SK-N-SH (cell line): ENCODE data around the gene CHDH. TPM values are rescaled to one million over a fixed set of nuclear protein-coding genes. Genes with fewer than 3 reads are reported as not detected.

Source experiments
- CTCF ChIA-PET: fragments of 300-600, 350-600 bp; formaldehyde crosslinking; extraction: SDS; loops from one replicate; lab custom pipeline; 2021; lab: Yijun Ruan, JAX
- POLR2A ChIA-PET: fragments of 350-600 bp; sonication (Branson Sonifier 250); formaldehyde crosslinking; extraction: SDS; loops from one replicate; lab custom pipeline; 2020; ENCODE audit warnings: antibody characterized with exemption, inconsistent platforms; lab: Yijun Ruan, JAX
- DNase-seq: peaks from one replicate; pipeline ENCODE4 v3.0.0; 2012
- H2AFZ ChIP-seq: fragments of 200-600 bp; sonication (generic); 2 replicates; pipeline ENCODE4 v1.8.1; 2016; ENCODE audit warnings: antibody characterized with exemption, mild to moderate bottlenecking, low read depth
- H3F3A ChIP-seq: fragments of 200-600 bp; sonication (generic); replicated peaks from 2 replicates; pipeline ENCODE3; 2016; ENCODE audit warnings: antibody characterized with exemption, mild to moderate bottlenecking; ENCODE audit not compliant: insufficient read depth
- H3K27ac ChIP-seq, 2 experiments: fragments of 200-500 bp in 1 of 2; fragments of 200-600 bp in 1 of 2; sonication (Bioruptor generic) in 1 of 2; sonication (generic), shearing (Covaris generic) in 1 of 2; 2 replicates each; pipeline versions ENCODE4 v1.5.1 to v1.6.1; 2014 to 2016; ENCODE audit warnings: low read depth in 2 of 2, inconsistent platforms in 1 of 2, low read length in 1 of 2, mild to moderate bottlenecking in 1 of 2, mixed read lengths in 1 of 2
- H3K27me3 ChIP-seq: fragments of 200-600 bp; sonication (generic), shearing (Covaris generic); 2 replicates; pipeline ENCODE4 v1.6.1; 2016; ENCODE audit warnings: mixed run types; ENCODE audit not compliant: insufficient read depth
- H3K36me3 ChIP-seq, 2 experiments: fragments of 200-500 bp in 1 of 2; fragments of 200-600 bp in 1 of 2; sonication (Bioruptor generic) in 1 of 2; sonication (generic) in 1 of 2; replicated peaks in 1 of 2; 2 replicates each; pipeline versions ENCODE3 to v1.5.1; 2014 to 2016; ENCODE audit warnings: low read length in 1 of 2, mild to moderate bottlenecking in 1 of 2; ENCODE audit not compliant: insufficient read depth in 2 of 2, control insufficient read depth in 1 of 2
- H3K4me1 ChIP-seq, 2 experiments: fragments of 200-500 bp in 1 of 2; fragments of 200-600 bp in 1 of 2; sonication (Bioruptor generic) in 1 of 2; sonication (generic), shearing (Covaris generic) in 1 of 2; 2 replicates each; pipeline versions ENCODE4 v1.5.1 to v1.6.1; 2014 to 2016; ENCODE audit warnings: low read depth in 1 of 2, low read length in 1 of 2, mixed run types in 1 of 2; ENCODE audit not compliant: insufficient read depth in 2 of 2, control insufficient read depth in 1 of 2
- H3K4me2 ChIP-seq: fragments of 200-600 bp; sonication (generic), shearing (Covaris generic); 2 replicates; pipeline ENCODE4 v1.6.1; 2017; ENCODE audit warnings: mixed run types
- H3K4me3 ChIP-seq, 2 experiments: fragments of 200-500 bp in 1 of 2; fragments of 200-600 bp in 1 of 2; sonication (Bioruptor generic) in 1 of 2; sonication (generic), shearing (Covaris generic) in 1 of 2; 2 replicates each; pipeline versions ENCODE4 v1.5.1 to v1.8.1; 2014 to 2016; ENCODE audit warnings: low read depth in 2 of 2, inconsistent platforms in 1 of 2, low read length in 1 of 2, mild to moderate bottlenecking in 1 of 2, mixed read lengths in 1 of 2, moderate library complexity in 1 of 2
- H3K79me2 ChIP-seq: fragments of 200-600 bp; sonication (generic); 2 replicates; pipeline ENCODE4 v1.8.1; 2017; ENCODE audit warnings: mild to moderate bottlenecking; ENCODE audit not compliant: insufficient read depth
- H3K9ac ChIP-seq: fragments of 200-600 bp; sonication (generic); 2 replicates; pipeline ENCODE4 v1.6.1; 2017; ENCODE audit warnings: mixed run types
- H3K9me2 ChIP-seq: fragments of 200-600 bp; sonication (generic); 2 replicates; pipeline ENCODE4 v1.6.1; 2017; ENCODE audit warnings: mixed run types
- H3K9me3 ChIP-seq: fragments of 200-600 bp; sonication (generic); 2 replicates; pipeline ENCODE4 v1.6.1; 2017; ENCODE audit warnings: mixed run types, mild to moderate bottlenecking, moderate library complexity
- H4K20me1 ChIP-seq: fragments of 200-600 bp; sonication (generic); 2 replicates; pipeline ENCODE4 v1.6.1; 2017; ENCODE audit warnings: mild to moderate bottlenecking, mixed run types; ENCODE audit not compliant: insufficient read depth
- CTCF ChIP-seq: fragments of 200-600 bp; sonication (generic); IDR thresholded peaks from 2 replicates; pipeline ENCODE4 v1.6.1; 2017; ENCODE audit warnings: antibody characterized with exemption, mild to moderate bottlenecking, moderate library complexity
- ELF1 ChIP-seq: IDR thresholded peaks from 2 replicates; pipeline ENCODE4 v1.4.0; 2012
- EZH2phosphoT487 ChIP-seq: fragments of 200-600 bp; sonication (generic); IDR thresholded peaks from 2 replicates; pipeline ENCODE4 v1.6.1; 2017; ENCODE audit warnings: low read depth, mixed run types, mild to moderate bottlenecking, antibody characterized with exemption, moderate library complexity, borderline replicate concordance
- GATA2 ChIP-seq: sonication (generic); formaldehyde crosslinking; IDR thresholded peaks from 2 replicates; pipeline ENCODE4 v1.5.0; 2020; ENCODE audit warnings: mild to moderate bottlenecking, missing genetic modification reagents
- JUND ChIP-seq: IDR thresholded peaks from 2 replicates; pipeline ENCODE4 v1.4.0; 2012
- MEF2A ChIP-seq: IDR thresholded peaks from 2 replicates; pipeline ENCODE4 v1.4.0; 2012; ENCODE audit warnings: low read depth, borderline replicate concordance
- MXI1 ChIP-seq: IDR thresholded peaks from 2 replicates; pipeline ENCODE4 v1.6.1; 2012; ENCODE audit warnings: mild to moderate bottlenecking, low read depth, low read length, improper control_type of control experiment
- RXRA ChIP-seq: IDR thresholded peaks from 2 replicates; pipeline ENCODE4 v1.4.0; 2012; ENCODE audit warnings: low read depth, mild to moderate bottlenecking, borderline replicate concordance
- SMC3 ChIP-seq: IDR thresholded peaks from 2 replicates; pipeline ENCODE4 v1.6.1; 2012; ENCODE audit warnings: low read depth, low read length, improper control_type of control experiment
- TAF1 ChIP-seq: IDR thresholded peaks from 2 replicates; pipeline ENCODE4 v1.6.1; 2012; ENCODE audit warnings: low read depth, mild to moderate bottlenecking, low read length, moderate library complexity, borderline replicate concordance
- TCF12 ChIP-seq: IDR thresholded peaks from 2 replicates; pipeline ENCODE4 v1.4.0; 2012
- WGBS: methylation state at CpG from one replicate; pipeline ENCODE4 v1.1.6; 2017; ENCODE audit warnings: low lambda C conversion rate; 5-methylcytosine and 5-hydroxymethylcytosine counted together
- polyA plus RNA-seq, 3 experiments: library from polyadenylated mRNA; depleted of rRNA; stranded (reverse); fragments of >200 nt; gene quantifications; 2 replicates each; pipeline ENCODE4 v1.2.3, GENCODE V29; 2012
- TF ChIP-seq, protein P1 (sequence below): IDR thresholded peaks from 2 replicates; pipeline ENCODE4 v1.4.0; 2012; ENCODE audit warnings: low read depth
- TF ChIP-seq, protein P2 (sequence below): fragments of 150-350 bp; IDR thresholded peaks from 2 replicates; pipeline ENCODE4 v1.6.1; 2017; ENCODE audit warnings: antibody characterized with exemption, low read length, low read depth, borderline replicate concordance
- TF ChIP-seq, protein P3 (sequence below): fragments of 150-350 bp; IDR thresholded peaks from 2 replicates; pipeline ENCODE4 v1.6.1; 2016; ENCODE audit warnings: mild to moderate bottlenecking, low read depth, low read length

Gene CHDH
- polyA plus RNA-seq, 1 of the 3 experiments (the other 2 are of a cell fraction), result 0.33 TPM

DNA sequence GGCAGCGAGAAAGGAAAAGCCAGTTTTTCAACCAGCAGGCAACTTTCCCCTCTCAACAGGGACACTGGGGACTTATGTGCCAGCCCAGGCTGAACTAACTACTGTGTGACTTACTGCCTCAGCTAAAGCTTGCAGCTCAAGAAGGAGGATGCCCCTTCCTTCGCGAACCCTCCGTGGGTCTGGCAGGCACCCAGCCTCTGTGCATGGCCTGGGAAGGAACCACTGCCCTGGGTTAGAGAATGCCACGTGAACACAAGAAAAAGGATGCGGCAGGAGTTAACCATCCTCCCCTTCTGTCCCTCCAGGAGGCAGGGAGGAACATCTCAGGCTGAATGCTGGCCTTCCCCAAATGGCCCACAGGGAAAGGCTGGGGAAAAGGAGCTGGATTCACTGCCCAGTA is 29.0 kb downstream of the CHDH start:
- ChIA-PET POLR2A (no interaction called here), CTCF (interaction anchor here (0.8 kb wide), 1 partner anchor 139 kb away, joined by 3 read pairs; no protein-coding TSS in a partner anchor)
- Histone ChIP-seq H3K4me2 (no peak overlapping the region), H3K27me3 (no peaks in the 10 kb centered on the region), H3K79me2 (no peaks in the 10 kb centered on the region), H4K20me1 (no peaks in the 10 kb centered on the region), H3K9me2 (no peaks in the 10 kb centered on the region), H3K4me3 (no peak overlapping the region), H3F3A (no peaks in the 10 kb centered on the region), H3K4me1 (no peaks in the 10 kb centered on the region; a peak in 1 of 4 replicates), H3K9ac (no peak overlapping the region), H2AFZ (no peak overlapping the region), H3K36me3 (no peaks in the 10 kb centered on the region), H3K9me3 (no peaks in the 10 kb centered on the region), H3K27ac (no peak overlapping the region)
- TF ChIP-seq, protein P1, sequence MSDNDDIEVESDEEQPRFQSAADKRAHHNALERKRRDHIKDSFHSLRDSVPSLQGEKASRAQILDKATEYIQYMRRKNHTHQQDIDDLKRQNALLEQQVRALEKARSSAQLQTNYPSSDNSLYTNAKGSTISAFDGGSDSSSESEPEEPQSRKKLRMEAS, result no peak
- TF ChIP-seq RXRA (no peak), CTCF (no peak), ELF1 (no peak), EZH2phosphoT487 (no peak), TCF12 (no peak), TAF1 (no peak)
- TF ChIP-seq, protein P2, sequence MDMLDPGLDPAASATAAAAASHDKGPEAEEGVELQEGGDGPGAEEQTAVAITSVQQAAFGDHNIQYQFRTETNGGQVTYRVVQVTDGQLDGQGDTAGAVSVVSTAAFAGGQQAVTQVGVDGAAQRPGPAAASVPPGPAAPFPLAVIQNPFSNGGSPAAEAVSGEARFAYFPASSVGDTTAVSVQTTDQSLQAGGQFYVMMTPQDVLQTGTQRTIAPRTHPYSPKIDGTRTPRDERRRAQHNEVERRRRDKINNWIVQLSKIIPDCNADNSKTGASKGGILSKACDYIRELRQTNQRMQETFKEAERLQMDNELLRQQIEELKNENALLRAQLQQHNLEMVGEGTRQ, result no peak
- WGBS, result 60% methylated on average over 2 of the region's 6 CpGs
- no peak for DNase-seq

DNA sequence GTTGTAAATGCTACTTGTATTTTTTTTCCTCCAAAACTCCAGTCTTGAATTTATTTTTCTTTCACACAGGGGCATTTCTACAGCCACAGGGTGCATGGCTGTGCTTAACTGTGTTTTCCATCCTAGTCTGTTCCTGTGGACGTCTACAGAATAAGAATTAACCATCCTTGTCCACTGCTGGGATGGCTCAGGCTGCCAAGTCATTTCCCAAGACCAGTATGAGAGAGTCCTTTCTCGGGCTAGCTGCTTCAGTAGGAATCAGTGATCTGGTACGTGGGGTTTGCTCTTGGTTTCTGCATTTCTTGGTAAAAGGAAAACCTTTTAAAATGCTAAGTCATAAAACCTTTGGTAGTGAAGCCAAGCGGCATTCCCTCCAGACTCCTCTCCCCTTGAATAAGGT is 29.8 kb downstream of the CHDH start:
- no peak for DNase-seq
- POLR2A ChIA-PET, result no interaction called here
- CTCF ChIA-PET, result no interaction called here

More for the DNA sequence above, 29.8 kb downstream of the CHDH start:
- H4K20me1 ChIP-seq, result no peaks in the 10 kb centered on the region
- no peaks in the 10 kb centered on the region for H3F3A ChIP-seq
- no peak overlapping the region for H2AFZ ChIP-seq
- H3K9ac ChIP-seq, result no peak overlapping the region
- H3K9me2 ChIP-seq, result no peaks in the 10 kb centered on the region
- H3K27ac ChIP-seq, result no peak overlapping the region
- H3K4me1 ChIP-seq, result no peaks in the 10 kb centered on the region; a peak in 1 of 4 replicates
- no peak overlapping the region for H3K4me2 ChIP-seq
- H3K27me3 ChIP-seq, result no peaks in the 10 kb centered on the region
- TF ChIP-seq MXI1 (no peak), MEF2A (no peak), GATA2 (CRISPR knock-in tag) (no peak), EZH2phosphoT487 (no peak), TAF1 (no peak), RXRA (no peak), SMC3 (no peak), JUND (no peak)
- TF ChIP-seq, protein P1, result no peak
- TF ChIP-seq, protein P3, sequence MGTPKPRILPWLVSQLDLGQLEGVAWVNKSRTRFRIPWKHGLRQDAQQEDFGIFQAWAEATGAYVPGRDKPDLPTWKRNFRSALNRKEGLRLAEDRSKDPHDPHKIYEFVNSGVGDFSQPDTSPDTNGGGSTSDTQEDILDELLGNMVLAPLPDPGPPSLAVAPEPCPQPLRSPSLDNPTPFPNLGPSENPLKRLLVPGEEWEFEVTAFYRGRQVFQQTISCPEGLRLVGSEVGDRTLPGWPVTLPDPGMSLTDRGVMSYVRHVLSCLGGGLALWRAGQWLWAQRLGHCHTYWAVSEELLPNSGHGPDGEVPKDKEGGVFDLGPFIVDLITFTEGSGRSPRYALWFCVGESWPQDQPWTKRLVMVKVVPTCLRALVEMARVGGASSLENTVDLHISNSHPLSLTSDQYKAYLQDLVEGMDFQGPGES, result no peak
- TF ChIP-seq, all 33 proteins: peak for 0
- H3K4me3 ChIP-seq, result no peak overlapping the region
- H3K79me2 ChIP-seq, result no peaks in the 10 kb centered on the region
- no peaks in the 10 kb centered on the region for H3K36me3 ChIP-seq
- whole genome bisulfite sequencing, result 55% methylated on average over 4 of the region's 4 CpGs
- no peaks in the 10 kb centered on the region for H3K9me3 ChIP-seq
